ENCODE data around the gene CCZ1B.
"Not testable (repeated sequence)": the region's sequence is repeated elsewhere in the genome, so short reads cannot be mapped to it uniquely, and the experiment has no call there.

Gene CCZ1B

GRCh38 chr7:6749335-6749734, 76.7 kb downstream of the CCZ1B start:
- in situ Hi-C loops (cut with MboI; ENCODE audit: low sequenced_read_pairs): not testable (repeated sequence)

Data from hTERT RPE-1 (cell line).